ENCODE results near the gene MDM1.
A peak's percentile ranks its signal among the peaks of the same experiment; 100 is the strongest.

MDM1 gene

GRCh38 chr12:68319988-68320623 is 12.1 kb downstream of the MDM1 start:
- no peak for DNase-seq

DNA sequence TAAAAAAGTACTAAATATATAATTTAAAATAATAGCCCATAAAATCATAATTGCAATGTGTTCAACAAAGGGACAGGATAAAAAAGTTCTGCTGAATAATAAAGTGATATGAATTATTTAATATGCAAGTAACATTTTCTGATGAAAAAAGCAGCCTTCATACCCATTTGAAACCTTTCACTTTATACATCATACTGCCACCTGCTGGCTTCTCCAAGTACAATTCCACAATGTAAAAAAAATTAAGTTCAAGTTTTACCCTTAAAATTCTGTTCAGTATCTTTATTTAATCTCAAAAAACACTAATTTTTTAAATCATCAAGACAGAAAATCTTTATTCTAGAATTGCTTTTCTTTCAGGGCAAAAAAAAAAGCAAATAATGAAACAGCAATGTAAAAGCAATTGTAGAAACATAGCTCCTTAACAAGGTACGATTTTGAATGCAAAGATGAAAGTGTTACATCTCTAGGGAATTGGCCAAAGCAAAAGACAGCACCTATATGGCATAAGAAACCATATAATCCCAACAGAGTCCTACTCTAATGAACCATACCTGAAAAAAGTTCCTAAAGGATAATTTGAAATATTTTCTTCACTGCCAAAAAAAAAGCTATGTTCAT is 15.0 kb downstream of the MDM1 start:
- peak in 1 of 2 experiments; percentile 24 for DNase-seq

GRCh38 chr12:68310370-68310769 is 21.8 kb downstream of the MDM1 start:
- peak in 1 of 2 experiments; percentile 18 for DNase-seq

DNA sequence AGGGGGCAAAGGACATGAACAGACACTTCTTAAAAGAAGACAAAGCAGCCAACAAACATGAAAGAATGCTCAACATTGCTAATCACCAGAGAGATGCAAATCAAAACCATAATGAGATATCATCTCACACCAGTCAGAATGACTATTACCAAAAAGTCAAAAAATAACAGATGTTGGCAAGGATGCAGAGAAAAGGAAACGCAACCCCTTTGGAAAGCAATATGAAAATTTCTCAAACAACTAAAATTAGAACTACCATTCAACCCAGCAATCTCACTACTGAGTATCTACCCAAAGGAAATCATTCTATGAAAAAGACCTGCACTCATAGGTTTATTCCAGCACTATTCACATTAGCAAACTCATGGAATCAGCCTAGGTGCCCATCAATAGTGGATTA is 25.6 kb downstream of the MDM1 start:
- DNase-seq, result no peak

DNA sequence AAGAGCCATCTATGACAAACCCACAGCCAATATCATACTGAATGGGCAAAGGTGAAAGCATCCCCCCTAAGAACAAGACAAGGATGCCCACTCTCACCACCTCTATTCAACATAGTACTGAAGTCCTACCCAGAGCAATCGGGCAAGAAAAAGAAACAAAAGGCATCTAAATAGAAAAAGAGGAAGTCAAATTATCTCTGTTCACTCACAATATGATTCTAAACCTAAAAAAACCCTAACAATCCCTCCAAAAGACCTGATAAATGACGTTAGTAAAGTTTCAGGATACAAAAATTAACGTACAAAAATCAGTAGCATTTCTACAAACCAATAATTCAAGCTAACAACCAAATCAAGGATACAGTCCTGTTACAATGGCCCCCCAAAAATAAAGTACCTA is 26.9 kb downstream of the MDM1 start:
- DNase-seq, result no peak

- no peak for DNase-seq
Observed at GRCh38 chr12:68304626-68305025, 27.5 kb downstream of the MDM1 start.

GRCh38 chr12:68303850-68304249 is 28.3 kb downstream of the MDM1 start:
- DNase-seq, result no peak

- DNase-seq, result no peak
Observed at GRCh38 chr12:68297929-68298328, 34.2 kb downstream of the MDM1 start.

DNA sequence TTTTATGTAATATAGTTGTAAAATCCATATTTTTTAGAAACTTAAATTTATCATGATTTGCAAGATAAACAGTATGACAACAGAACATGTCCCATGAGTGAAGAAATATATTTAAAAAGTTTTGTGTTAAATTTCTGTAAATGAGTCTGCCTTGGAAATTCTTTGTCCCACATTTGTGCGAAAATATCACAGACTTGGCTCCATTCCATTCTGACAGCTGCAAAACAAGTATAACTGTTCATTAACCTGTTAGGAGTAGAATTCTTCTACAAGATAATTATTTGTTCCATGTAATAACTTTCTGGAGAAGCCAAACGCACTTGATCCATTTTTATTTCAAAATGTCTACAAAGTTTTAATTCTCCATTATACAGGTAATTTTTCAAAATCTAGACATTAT is 37.9 kb downstream of the MDM1 start:
- no peak for DNase-seq

DNA sequence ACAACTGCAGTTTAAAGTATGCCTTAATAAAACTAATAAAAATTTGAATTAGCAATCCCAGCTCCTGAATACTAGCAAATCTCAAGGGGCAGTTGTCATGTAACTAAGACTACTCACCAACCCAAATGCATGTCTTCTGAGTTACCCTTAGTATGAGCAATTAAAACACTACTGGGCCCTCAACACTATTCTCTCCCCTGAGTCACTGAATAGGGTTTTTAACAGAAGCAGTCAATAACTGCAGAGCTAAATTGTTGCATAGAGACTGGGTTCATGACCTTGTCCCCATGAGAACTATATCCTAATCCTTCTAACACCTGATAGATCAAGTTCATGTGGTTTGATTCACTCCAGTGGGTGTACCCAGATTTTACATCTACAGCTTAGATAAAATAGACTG is 38.8 kb downstream of the MDM1 start:
- DNase-seq, result no peak

GRCh38 chr12:68292151-68292943 is 39.8 kb downstream of the MDM1 start:
- no peak for DNase-seq

DNA sequence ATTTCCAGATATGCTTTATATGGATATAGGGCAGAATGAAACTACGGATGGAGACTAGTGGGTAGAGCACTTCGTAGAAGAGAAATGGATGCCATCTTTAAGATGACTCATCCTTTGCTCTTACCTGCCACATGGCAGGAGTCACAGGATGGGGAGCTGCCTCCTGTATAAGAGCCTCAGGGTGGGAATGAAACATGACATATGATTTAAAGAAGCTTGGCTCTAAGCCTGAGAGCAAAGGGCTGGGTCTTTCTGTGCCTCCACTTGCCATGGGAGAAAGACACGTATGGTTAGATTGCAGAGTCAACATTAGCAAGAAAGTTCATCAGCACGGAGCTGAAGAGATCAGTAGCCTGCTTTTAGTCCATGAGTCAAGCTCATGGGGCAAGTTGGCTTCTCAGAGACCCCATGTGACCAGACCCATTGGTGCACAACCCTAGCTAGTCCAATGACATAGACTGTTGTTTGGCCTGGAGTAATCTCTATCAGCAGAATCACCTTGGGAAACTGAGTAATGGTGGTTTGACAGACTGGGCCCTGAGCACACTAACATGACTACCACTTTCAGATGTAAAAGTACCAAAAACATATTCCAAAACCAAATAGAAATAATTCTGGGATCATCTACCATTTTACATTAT is 40.6 kb downstream of the MDM1 start:
- DNase-seq, result no peak

GRCh38 chr12:68290126-68290525 is 42.0 kb downstream of the MDM1 start:
- no peak for DNase-seq

DNA sequence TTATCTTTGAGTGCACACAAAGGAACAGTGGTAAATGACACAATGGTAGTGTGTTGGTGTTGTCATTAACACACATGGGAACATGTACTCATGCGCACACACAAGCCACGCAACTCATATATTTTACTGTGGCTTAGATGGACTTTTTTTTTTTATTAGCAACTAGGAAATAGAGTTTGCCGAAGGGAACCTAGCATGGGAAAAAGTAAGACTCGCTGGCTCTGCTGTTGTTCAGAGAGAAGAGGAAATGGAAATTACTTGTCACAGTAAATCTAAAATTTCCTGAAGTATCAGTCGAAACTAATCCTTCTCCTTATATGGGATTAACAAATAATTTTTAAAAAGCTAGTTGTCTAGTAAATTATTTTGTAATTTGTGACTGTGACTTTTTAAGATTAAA is 45.1 kb downstream of the MDM1 start:
- no peak for DNase-seq

GRCh38 chr12:68286396-68286795 is 45.8 kb downstream of the MDM1 start:
- no peak for DNase-seq

DNA sequence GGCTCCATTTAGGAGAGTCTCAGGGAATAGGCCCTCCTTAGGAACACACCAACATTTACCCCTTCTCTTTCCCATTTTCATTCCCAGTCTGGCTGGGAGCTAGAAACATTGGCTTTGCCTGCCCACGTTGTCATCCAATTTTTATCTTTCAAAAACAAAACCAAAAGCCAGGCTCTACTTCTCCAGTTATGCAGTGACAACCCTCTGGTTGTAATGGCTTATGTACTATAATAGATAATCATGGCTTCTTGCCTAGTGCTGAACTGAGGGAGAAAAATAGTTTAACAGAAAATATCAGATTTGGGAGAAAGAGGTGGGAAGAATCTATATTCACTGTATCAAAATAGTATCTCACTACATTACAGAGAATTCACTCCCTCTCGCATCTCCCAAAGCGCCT is 46.6 kb downstream of the MDM1 start:
- DNase-seq, result no peak

- no peak for DNase-seq
Observed at GRCh38 chr12:68281322-68282077, 50.7 kb downstream of the MDM1 start.

- peak in 1 of 2 experiments; percentile 23 for DNase-seq
Observed at GRCh38 chr12:68280240-68280639, 51.9 kb downstream of the MDM1 start.

DNA sequence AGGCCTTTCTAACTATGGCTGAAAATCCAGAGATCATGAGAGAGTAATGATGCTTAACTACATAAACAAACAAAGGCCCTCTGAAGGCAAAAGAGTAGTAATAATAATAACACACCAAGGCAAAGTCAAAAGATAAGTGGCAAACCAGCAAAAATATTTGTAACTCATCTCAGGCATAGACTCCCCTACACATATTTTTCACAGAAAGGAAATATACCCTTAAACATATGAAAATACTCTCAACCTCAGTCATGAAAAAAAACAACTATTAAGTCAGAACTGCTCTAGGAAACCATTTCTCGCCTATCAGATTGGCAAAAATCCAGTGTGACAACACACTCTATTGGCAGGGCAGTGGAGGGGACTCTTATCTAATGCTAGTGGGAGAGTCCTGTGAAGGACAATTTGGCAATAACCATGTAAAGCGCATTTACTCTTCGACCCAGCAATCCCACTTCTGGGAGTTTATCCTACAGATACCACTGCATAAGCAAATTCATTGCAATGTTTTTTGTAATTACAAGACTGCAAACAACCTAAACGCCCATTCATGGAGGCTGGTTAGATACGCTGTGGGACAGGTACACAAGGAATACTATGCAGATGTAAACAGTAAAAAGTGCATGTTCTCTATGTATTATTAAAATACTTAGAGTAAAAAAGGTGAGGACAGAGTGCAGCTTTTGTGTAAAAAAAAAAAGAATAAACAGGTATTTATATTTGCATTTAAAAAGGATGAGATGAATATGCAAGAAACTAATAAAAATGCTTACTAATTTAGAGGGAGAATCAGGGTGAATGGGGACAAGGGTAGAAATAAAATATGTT is 52.7 kb downstream of the MDM1 start:
- DNase-seq, result no peak

DNA sequence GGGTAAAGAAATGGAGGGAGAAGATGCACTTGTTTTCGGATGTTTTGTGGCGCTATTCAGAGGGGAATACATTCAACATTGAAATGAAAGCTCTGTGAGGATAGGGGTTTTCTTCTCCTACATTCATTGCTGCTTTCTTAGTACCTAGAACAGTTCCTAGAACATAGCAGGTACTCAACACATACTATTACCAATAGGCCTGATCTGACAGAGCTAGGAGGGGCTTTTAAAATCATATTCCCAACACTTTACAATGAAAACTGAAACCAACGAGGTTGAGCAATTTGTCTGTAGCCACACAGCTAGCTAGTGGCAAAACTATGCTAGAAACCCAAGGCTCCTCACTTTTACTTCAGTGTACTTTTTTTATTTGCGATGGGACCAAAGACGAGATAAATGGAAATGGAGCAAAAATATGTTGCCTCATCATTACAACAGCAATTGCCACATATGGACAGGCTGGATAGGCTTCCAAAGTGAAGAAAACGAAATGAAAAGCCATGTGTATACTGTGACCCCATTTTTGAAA is 55.7 kb downstream of the MDM1 start:
- no peak for DNase-seq

- DNase-seq, result no peak
Observed at GRCh38 chr12:68272732-68273131, 59.4 kb downstream of the MDM1 start.

- no peak for DNase-seq
Observed at GRCh38 chr12:68271346-68271745, 60.8 kb downstream of the MDM1 start.
